MCF 10A (cell line): ENCODE measurements around the gene C17orf75. TPM values are rescaled to one million over a fixed set of nuclear protein-coding genes. Genes with fewer than 3 reads are reported as not detected.
"Not testable (repeated sequence)": the region's sequence is repeated elsewhere in the genome, so short reads cannot be mapped to it uniquely, and the experiment has no call there.

ENCODE experiments used
- BruUV-seq: library from RNA; stranded (reverse); fragments of 400-500 nt; replicated peaks from 2 replicates; lab custom pipeline; 2021; lab: Mats Ljungman, UMichigan
- CTCF ChIA-PET: fragments of 300-600 bp; sonication (Branson Sonifier 250); formaldehyde crosslinking; extraction: SDS; loops from one replicate; lab custom pipeline; 2021; ENCODE audit warnings: antibody characterized with exemption, inconsistent platforms; lab: Yijun Ruan, JAX
- POLR2A ChIA-PET: fragments of 300-600, 350-650 bp; sonication (Branson Sonifier 250); formaldehyde crosslinking; extraction: SDS; loops from one replicate; lab custom pipeline; 2020; ENCODE audit warnings: antibody characterized with exemption, inconsistent platforms; lab: Yijun Ruan, JAX
- DNase-seq: peaks from one replicate; pipeline ENCODE4 v3.0.0-alpha.2; 2018; ENCODE audit not compliant: unreplicated experiment
- H3K27ac Mint-ChIP-seq: one replicate; pipeline ENCODE4 v1.8.0; 2022; ENCODE audit warnings: mild to moderate bottlenecking, low read depth, mixed read lengths; ENCODE audit not compliant: unreplicated experiment
- H3K27me3 Mint-ChIP-seq: one replicate; pipeline ENCODE4 v1.8.0; 2022; ENCODE audit warnings: mixed read lengths; ENCODE audit not compliant: insufficient read depth, unreplicated experiment
- H3K36me3 Mint-ChIP-seq: one replicate; pipeline ENCODE4 v1.8.0; 2022; ENCODE audit warnings: mild to moderate bottlenecking, moderate library complexity, mixed read lengths; ENCODE audit not compliant: insufficient read depth, unreplicated experiment
- H3K4me1 Mint-ChIP-seq: one replicate; pipeline ENCODE4 v1.8.0; 2022; ENCODE audit warnings: mixed read lengths; ENCODE audit not compliant: insufficient read depth, unreplicated experiment
- H3K4me3 Mint-ChIP-seq: one replicate; pipeline ENCODE4 v1.8.0; 2022; ENCODE audit warnings: mild to moderate bottlenecking, moderate library complexity, mixed read lengths; ENCODE audit not compliant: unreplicated experiment
- H3K9me3 Mint-ChIP-seq: one replicate; pipeline ENCODE4 v1.8.0; 2022; ENCODE audit warnings: mixed read lengths; ENCODE audit not compliant: unreplicated experiment
- intact Hi-C: fragments of 100-400 bp; cut with micrococcal nuclease; formaldehyde crosslinking; loops from 2 replicates; pipeline ENCODE4 v1.14.1; 2022
- total RNA-seq: library from RNA; stranded (reverse); gene quantifications from 2 replicates; pipeline ENCODE4 v1.2.3, GENCODE V29; 2022
- TF ChIP-seq, protein P1 (sequence below): fragments of 200-600 bp; IDR thresholded peaks from one replicate; pipeline ENCODE4 v1.8.0; 2022; ENCODE audit warnings: antibody characterized with exemption, mild to moderate bottlenecking; ENCODE audit not compliant: unreplicated experiment

C17orf75 gene
- total RNA-seq, 1 experiment from 2014 or later: 18.1 TPM

GRCh38 chr17:32319548-32319905 is 22.4 kb downstream of the C17orf75 start:
- TF ChIP-seq, protein P1, sequence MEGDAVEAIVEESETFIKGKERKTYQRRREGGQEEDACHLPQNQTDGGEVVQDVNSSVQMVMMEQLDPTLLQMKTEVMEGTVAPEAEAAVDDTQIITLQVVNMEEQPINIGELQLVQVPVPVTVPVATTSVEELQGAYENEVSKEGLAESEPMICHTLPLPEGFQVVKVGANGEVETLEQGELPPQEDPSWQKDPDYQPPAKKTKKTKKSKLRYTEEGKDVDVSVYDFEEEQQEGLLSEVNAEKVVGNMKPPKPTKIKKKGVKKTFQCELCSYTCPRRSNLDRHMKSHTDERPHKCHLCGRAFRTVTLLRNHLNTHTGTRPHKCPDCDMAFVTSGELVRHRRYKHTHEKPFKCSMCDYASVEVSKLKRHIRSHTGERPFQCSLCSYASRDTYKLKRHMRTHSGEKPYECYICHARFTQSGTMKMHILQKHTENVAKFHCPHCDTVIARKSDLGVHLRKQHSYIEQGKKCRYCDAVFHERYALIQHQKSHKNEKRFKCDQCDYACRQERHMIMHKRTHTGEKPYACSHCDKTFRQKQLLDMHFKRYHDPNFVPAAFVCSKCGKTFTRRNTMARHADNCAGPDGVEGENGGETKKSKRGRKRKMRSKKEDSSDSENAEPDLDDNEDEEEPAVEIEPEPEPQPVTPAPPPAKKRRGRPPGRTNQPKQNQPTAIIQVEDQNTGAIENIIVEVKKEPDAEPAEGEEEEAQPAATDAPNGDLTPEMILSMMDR: peak; percentile 97
- no peaks in the 10 kb centered on the region for H3K4me1 Mint-ChIP-seq
- DNase-seq: peak; percentile 71
- CTCF ChIA-PET: interaction anchor here (0.5 to 3.0 kb wide), 22 partner anchors 9 to 412 kb away, joined by 3 to 19 read pairs (median 5); no protein-coding TSS in a partner anchor
- no peaks in the 10 kb centered on the region for H3K9me3 Mint-ChIP-seq
- no peak overlapping the region for H3K4me3 Mint-ChIP-seq
- no peak overlapping the region for H3K27ac Mint-ChIP-seq
- intact Hi-C loops: loop anchor here (1.0 to 2.0 kb wide), 2 partner anchors 66 to 181 kb away; no protein-coding TSS in a partner anchor
- POLR2A ChIA-PET: no interaction called here
- no TSS peak for BruUV-seq
- H3K27me3 Mint-ChIP-seq: peaks cover 18% of the 10 kb centered on the region
- no peaks in the 10 kb centered on the region for H3K36me3 Mint-ChIP-seq

GRCh38 chr17:32318071-32318470 is 23.9 kb downstream of the C17orf75 start:
- TF ChIP-seq, protein P1: no peak
- intact Hi-C loops: loop anchor here (2.0 kb wide), 1 partner anchor 179 kb away; no protein-coding TSS in a partner anchor
- ChIA-PET POLR2A (no interaction called here), CTCF (interaction anchor here (0.6 to 3.0 kb wide), 14 partner anchors 9 to 482 kb away, joined by 3 to 19 read pairs (median 4); partner anchors contain the start of gene LRRC37B)
- no TSS peak for BruUV-seq
- no peaks in the 10 kb centered on the region for H3K9me3 Mint-ChIP-seq
- no peak overlapping the region for H3K4me3 Mint-ChIP-seq
- no peak overlapping the region for H3K27ac Mint-ChIP-seq
- H3K36me3 Mint-ChIP-seq: no peaks in the 10 kb centered on the region
- H3K4me1 Mint-ChIP-seq: no peaks in the 10 kb centered on the region
- DNase-seq: no peak
- H3K27me3 Mint-ChIP-seq: peaks cover 25% of the 10 kb centered on the region

- POLR2A ChIA-PET: no interaction called here
- intact Hi-C loops: no loop called here
Observed at GRCh38 chr17:32317353-32317752, 24.6 kb downstream of the C17orf75 start.

GRCh38 chr17:32316653-32317052 is 25.3 kb downstream of the C17orf75 start:
- DNase-seq, BruUV-seq, H3K27ac Mint-ChIP-seq, H3K9me3 Mint-ChIP-seq, H3K4me3 Mint-ChIP-seq, H3K36me3 Mint-ChIP-seq, H3K4me1 Mint-ChIP-seq, intact Hi-C loops: not testable (repeated sequence)
- H3K27me3 Mint-ChIP-seq: peaks cover 25% of the 10 kb centered on the region
- POLR2A ChIA-PET: interaction anchor here (0.5 kb wide), 1 partner anchor 19 kb away, joined by 3 read pairs; no protein-coding TSS in a partner anchor
- CTCF ChIA-PET: interaction anchor here (0.6 to 3.1 kb wide), 5 partner anchors 14 to 833 kb away, joined by 3 to 11 read pairs (median 6); no protein-coding TSS in a partner anchor

More at GRCh38 chr17:32317353-32317752, 24.6 kb downstream of the C17orf75 start:
- no peaks in the 10 kb centered on the region for H3K36me3 Mint-ChIP-seq
- CTCF ChIA-PET: interaction anchor here (0.5 to 3.0 kb wide), 7 partner anchors 16 to 834 kb away, joined by 3 to 19 read pairs (median 4); partner anchors contain the start of gene LRRC37B
- TF ChIP-seq, protein P1: no peak
- no peak overlapping the region for H3K4me3 Mint-ChIP-seq
- H3K9me3 Mint-ChIP-seq: no peaks in the 10 kb centered on the region
- no peak for DNase-seq
- no TSS peak for BruUV-seq
- H3K4me1 Mint-ChIP-seq: no peaks in the 10 kb centered on the region
- no peak overlapping the region for H3K27ac Mint-ChIP-seq
- H3K27me3 Mint-ChIP-seq: peaks cover 25% of the 10 kb centered on the region
